GM12873 (cell line): ENCODE data around the gene SP4.

ENCODE experiments used
- TF ChIP-seq, protein P1 (sequence below): IDR thresholded peaks from 2 replicates; pipeline ENCODE4 v1.5.1; 2012; ENCODE audit warnings: low read depth, mild to moderate bottlenecking, moderate library complexity, low read length, control low read depth; ENCODE audit not compliant: insufficient read depth; ENCODE audit errors: missing control alignments

SP4 gene

DNA sequence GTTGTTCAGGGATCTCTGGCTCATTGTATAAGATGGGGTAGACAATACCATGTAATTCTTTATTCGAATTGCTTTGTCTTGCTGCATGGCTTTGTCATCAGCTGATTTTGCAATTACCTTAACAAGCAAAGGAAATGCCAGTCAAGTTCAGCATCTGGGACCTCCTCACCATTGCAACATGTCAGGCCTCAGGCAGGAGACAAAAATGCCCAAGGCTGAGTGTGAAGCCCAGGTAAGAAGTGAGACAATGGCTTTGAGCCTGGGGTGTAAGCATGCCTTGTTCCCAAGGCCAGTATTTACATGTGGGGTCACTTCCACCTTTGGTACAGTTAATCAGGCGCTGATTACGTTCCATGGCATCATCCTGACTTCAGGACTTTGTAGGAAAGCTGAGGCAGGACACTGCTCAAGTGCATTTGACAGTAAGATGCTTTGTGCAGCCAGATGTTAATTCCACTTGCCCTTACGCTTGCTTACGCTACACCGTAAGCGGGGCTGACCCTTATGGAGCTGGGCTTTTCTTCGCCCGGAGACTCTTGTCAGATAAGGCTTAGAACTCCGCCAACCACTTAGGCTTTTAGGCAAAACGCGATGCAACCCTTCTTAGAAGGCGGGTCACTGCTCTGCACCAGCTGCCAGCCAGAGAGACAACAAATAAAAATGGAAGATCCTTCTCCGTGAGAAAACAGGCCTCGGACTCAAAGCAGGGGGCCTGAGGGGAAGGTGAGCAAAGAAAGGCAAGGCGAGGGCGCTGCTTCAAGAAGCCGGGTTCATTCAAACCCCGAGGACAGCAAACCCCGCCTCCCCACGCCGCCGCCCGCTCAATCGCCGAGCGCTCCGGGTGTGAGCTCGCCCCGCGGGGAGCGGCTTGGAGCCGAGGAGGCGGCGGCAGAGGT lies 1.3 kb upstream of the SP4 start:
- TF ChIP-seq, protein P1, sequence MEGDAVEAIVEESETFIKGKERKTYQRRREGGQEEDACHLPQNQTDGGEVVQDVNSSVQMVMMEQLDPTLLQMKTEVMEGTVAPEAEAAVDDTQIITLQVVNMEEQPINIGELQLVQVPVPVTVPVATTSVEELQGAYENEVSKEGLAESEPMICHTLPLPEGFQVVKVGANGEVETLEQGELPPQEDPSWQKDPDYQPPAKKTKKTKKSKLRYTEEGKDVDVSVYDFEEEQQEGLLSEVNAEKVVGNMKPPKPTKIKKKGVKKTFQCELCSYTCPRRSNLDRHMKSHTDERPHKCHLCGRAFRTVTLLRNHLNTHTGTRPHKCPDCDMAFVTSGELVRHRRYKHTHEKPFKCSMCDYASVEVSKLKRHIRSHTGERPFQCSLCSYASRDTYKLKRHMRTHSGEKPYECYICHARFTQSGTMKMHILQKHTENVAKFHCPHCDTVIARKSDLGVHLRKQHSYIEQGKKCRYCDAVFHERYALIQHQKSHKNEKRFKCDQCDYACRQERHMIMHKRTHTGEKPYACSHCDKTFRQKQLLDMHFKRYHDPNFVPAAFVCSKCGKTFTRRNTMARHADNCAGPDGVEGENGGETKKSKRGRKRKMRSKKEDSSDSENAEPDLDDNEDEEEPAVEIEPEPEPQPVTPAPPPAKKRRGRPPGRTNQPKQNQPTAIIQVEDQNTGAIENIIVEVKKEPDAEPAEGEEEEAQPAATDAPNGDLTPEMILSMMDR, result no peak

DNA sequence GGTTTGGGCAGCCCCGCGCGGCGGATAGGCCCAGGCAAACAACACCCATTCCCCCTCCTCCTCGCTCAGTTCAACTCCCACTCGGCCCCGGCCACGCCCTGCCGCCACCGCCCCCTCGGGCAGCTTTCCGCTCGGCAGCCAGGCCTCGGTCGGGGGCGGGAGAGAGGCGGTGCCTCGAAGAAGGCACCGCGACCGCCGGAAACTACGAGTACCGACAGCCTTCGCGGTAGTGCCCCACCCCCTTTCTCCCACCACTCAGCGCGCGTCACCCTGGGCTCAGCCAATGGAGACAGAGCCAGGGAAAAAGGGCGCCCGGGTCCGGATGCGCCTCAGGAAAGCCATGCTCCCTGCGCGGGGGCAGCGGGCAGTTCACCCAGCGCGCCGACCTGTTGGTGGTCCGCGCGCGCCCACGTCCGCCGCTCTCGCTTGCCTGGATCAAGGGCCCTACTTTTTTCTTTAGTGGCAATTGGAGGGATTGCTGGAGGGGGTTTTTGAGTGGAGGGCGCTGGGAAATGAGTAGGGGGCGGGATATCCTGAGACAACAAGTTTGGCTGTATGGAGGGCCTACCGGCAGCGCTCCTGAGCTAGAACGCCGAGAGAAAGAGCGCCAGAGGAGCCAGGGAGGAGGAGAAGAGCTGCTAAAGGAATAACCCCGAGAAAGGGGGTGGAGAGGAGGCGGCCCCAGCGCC lies 557 bp upstream of the SP4 start:
- TF ChIP-seq, protein P1, result no peak

DNA sequence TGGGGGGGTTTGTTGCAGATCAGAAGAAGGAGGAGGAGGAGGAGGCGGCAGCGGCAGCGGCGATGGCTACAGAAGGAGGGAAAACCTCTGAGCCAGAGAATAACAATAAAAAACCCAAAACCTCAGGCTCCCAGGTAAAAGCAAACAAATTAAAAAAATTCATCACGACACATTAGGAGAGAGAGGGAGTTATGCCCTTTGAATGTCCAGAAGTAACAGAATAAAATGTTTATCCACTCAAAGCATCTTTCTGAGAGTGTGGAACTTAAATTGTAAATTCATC lies 717 bp downstream of the SP4 start:
- TF ChIP-seq, protein P1, result no peak

DNA sequence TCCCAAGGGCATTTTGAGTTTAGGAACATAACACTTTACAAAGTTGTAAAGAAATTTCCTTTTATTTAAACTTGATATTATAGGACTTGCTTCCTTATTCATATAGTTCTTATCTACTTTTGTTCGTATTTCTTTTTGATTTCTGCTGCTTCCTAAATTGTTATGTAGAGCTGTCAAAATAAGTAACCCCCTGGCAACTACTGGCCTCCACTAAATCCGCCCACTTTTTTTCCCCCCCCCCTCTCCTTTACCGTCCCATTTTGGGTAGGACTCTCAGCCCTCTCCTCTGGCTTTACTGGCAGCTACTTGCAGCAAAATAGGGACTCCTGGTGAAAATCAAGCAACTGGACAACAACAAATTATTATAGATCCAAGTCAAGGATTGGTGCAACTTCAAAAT lies 1.1 kb downstream of the SP4 start:
- TF ChIP-seq, protein P1, result no peak

DNA sequence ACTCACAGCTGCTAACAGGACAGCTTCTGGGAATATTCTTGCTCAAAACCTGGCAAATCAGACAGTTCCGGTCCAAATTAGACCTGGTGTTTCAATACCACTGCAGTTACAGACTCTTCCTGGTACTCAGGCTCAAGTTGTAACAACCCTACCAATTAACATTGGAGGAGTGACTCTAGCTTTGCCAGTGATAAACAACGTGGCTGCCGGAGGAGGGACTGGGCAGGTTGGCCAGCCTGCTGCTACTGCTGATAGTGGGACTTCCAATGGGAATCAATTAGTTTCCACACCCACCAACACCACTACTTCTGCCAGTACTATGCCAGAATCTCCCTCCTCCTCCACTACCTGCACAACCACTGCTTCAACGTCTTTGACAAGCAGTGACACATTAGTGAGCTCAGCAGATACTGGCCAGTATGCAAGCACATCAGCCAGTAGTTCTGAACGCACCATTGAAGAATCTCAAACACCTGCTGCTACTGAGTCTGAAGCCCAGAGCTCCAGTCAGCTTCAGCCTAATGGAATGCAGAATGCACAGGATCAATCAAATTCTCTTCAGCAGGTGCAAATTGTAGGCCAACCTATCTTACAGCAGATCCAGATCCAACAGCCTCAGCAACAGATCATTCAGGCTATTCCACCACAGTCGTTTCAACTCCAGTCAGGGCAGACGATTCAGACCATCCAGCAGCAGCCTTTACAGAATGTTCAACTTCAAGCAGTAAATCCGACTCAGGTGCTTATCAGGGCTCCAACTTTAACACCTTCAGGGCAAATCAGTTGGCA lies 2.1 kb downstream of the SP4 start:
- TF ChIP-seq, protein P1, result no peak

DNA sequence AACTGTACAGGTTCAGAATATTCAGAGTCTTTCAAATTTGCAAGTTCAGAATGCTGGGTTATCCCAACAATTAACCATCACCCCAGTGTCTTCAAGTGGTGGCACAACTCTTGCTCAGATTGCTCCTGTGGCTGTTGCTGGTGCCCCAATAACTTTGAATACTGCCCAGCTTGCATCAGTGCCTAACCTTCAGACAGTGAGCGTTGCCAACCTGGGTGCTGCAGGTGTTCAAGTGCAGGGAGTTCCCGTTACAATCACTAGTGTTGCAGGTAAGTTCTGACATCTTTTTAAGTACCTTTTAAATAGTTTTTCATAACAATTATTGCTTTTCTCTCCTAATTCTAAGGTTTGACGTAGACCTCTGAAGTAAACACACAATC lies 2.7 kb downstream of the SP4 start:
- TF ChIP-seq, protein P1, result no peak
